H1 (cell line): ENCODE results near the gene JAKMIP3. TPM values are rescaled to one million over a fixed set of nuclear protein-coding genes. Genes with fewer than 3 reads are reported as not detected.
A peak's percentile ranks its signal among the peaks of the same experiment; 100 is the strongest.

Source experiments
- CTCF ChIA-PET: fragments of 300-600 bp; sonication (Branson Sonifier 250); formaldehyde crosslinking; loops from one replicate; lab custom pipeline; 2021; ENCODE audit not compliant: partially characterized antibody; lab: Charles Lee
- POLR2A ChIA-PET: fragments of 300-600 bp; sonication (Branson Sonifier 250); formaldehyde crosslinking; loops from one replicate; lab custom pipeline; 2021; ENCODE audit warnings: inconsistent platforms; ENCODE audit not compliant: partially characterized antibody; lab: Charles Lee
- DNase-seq, 2 experiments: peaks; one replicate each; pipeline versions ENCODE4 v3.0.0 to v3.0.0-alpha.2; 2010 to 2022; ENCODE audit warnings: low spot score in 2 of 2, low read depth in 1 of 2, mixed read lengths in 1 of 2
- FAIRE-seq: peaks from 2 replicates; lab custom pipeline; 2011; peaks lifted over from hg19 to GRCh38; lab: Jason Lieb, UNC
- H2AFZ ChIP-seq: 2 replicates; pipeline ENCODE4 v1.8.1; 2012; ENCODE audit warnings: low read length, inconsistent platforms
- H2AK5ac ChIP-seq: 2 replicates; pipeline ENCODE4 v1.6.1; 2013; ENCODE audit warnings: low read depth, low read length
- H2BK120ac ChIP-seq: replicated peaks from 2 replicates; pipeline ENCODE3; 2013; ENCODE audit warnings: low read depth, low read length, inconsistent platforms
- H2BK12ac ChIP-seq: 2 replicates; pipeline ENCODE4 v1.6.1; 2013; ENCODE audit warnings: low read depth, low read length
- H2BK15ac ChIP-seq: 2 replicates; pipeline ENCODE4 v1.6.1; 2013; ENCODE audit warnings: low read length
- H2BK20ac ChIP-seq: 2 replicates; pipeline ENCODE4 v1.6.1; 2013; ENCODE audit warnings: low read length
- H2BK5ac ChIP-seq: 2 replicates; pipeline ENCODE4 v1.6.1; 2013; ENCODE audit warnings: low read depth, low read length
- H3K14ac ChIP-seq: 2 replicates; pipeline ENCODE4 v1.6.1; 2013; ENCODE audit warnings: inconsistent platforms; ENCODE audit not compliant: insufficient read length
- H3K18ac ChIP-seq: 2 replicates; pipeline ENCODE4 v1.6.1; 2013; ENCODE audit warnings: low read length; ENCODE audit errors: extremely low read depth
- H3K23ac ChIP-seq: 2 replicates; pipeline ENCODE4 v1.6.1; 2013; ENCODE audit warnings: inconsistent platforms; ENCODE audit not compliant: insufficient read length
- H3K23me2 ChIP-seq: 2 replicates; pipeline ENCODE4 v1.6.1; 2013; ENCODE audit warnings: low read depth, low read length
- H3K27ac ChIP-seq: 2 replicates; pipeline ENCODE4 v1.6.1; 2011; ENCODE audit warnings: low read depth, low read length, inconsistent platforms
- H3K27me3 ChIP-seq, 4 experiments: replicated peaks in 1 of 4; 1 replicate in 1 of 4; 2 replicates in 3 of 4; pipeline versions ENCODE4 v1.6.1 to v1.8.1; 2011 to 2013; ENCODE audit warnings: low read length in 3 of 4, mild to moderate bottlenecking in 3 of 4, inconsistent platforms in 2 of 4, mixed read lengths in 2 of 4, moderate library complexity in 1 of 4; ENCODE audit not compliant: control insufficient read depth in 3 of 4, insufficient read depth in 3 of 4; ENCODE audit errors: extremely low read depth in 1 of 4
- H3K36me3 ChIP-seq, 4 experiments: 2 replicates each; pipeline versions ENCODE4 v1.6.1 to v1.8.1; 2011 to 2013; ENCODE audit warnings: mild to moderate bottlenecking in 4 of 4, low read length in 3 of 4, moderate library complexity in 2 of 4, control low read depth in 1 of 4, inconsistent platforms in 1 of 4; ENCODE audit not compliant: insufficient read depth in 4 of 4, control insufficient read depth in 2 of 4
- H3K4ac ChIP-seq: replicated peaks from 2 replicates; pipeline ENCODE3; 2013; ENCODE audit warnings: low read length, low read depth, mixed read lengths, inconsistent platforms; ENCODE audit not compliant: insufficient read length
- H3K4me1 ChIP-seq, 4 experiments: replicated peaks in 1 of 4; 1 replicate in 1 of 4; 2 replicates in 3 of 4; pipeline versions ENCODE4 v1.6.1 to v1.8.1; 2011 to 2013; ENCODE audit warnings: low read length in 3 of 4, inconsistent platforms in 2 of 4, mixed read lengths in 1 of 4; ENCODE audit not compliant: insufficient read depth in 4 of 4, control insufficient read depth in 3 of 4
- H3K4me2 ChIP-seq, 2 experiments: 2 replicates each; pipeline versions ENCODE4 v1.6.1 to v1.8.1; 2011 to 2013; ENCODE audit warnings: low read depth in 2 of 2, low read length in 2 of 2, control low read depth in 1 of 2, inconsistent platforms in 1 of 2, mild to moderate bottlenecking in 1 of 2; ENCODE audit not compliant: insufficient read depth in 1 of 2
- H3K4me3 ChIP-seq, 4 experiments: fragments of 200-600, 300-600 bp in 1 of 4; sonication (generic), shearing (Covaris generic), sonication (Bioruptor Twin) in 1 of 4; 2 replicates each; pipeline versions ENCODE4 v1.5.1 to v1.8.1; 2011 to 2016; ENCODE audit warnings: low read length in 4 of 4, low read depth in 3 of 4, control low read depth in 2 of 4, inconsistent platforms in 2 of 4, mild to moderate bottlenecking in 2 of 4, mixed read lengths in 1 of 4, moderate library complexity in 1 of 4; ENCODE audit not compliant: insufficient read depth in 2 of 4; ENCODE audit errors: extremely low read depth in 1 of 4
- H3K56ac ChIP-seq: replicated peaks from 2 replicates; pipeline ENCODE3; 2013; ENCODE audit warnings: low read depth, mild to moderate bottlenecking, mixed read lengths, low read length, inconsistent platforms; ENCODE audit not compliant: insufficient read length
- H3K79me1 ChIP-seq: 2 replicates; pipeline ENCODE4 v1.6.1; 2013; ENCODE audit warnings: low read depth, low read length, control low read depth
- H3K79me2 ChIP-seq, 2 experiments: 2 replicates each; pipeline versions ENCODE4 v1.6.1 to v1.8.1; 2012 to 2013; ENCODE audit warnings: low read length in 2 of 2, mild to moderate bottlenecking in 2 of 2, inconsistent platforms in 1 of 2; ENCODE audit not compliant: insufficient read depth in 2 of 2, control insufficient read depth in 1 of 2
- H3K9ac ChIP-seq, 4 experiments: replicated peaks in 1 of 4; 1 replicate in 1 of 4; 2 replicates in 3 of 4; pipeline versions ENCODE4 v1.6.1 to v1.8.1; 2011 to 2013; ENCODE audit warnings: low read depth in 3 of 4, low read length in 3 of 4, control low read depth in 2 of 4, mild to moderate bottlenecking in 2 of 4, moderate library complexity in 2 of 4, inconsistent platforms in 1 of 4; ENCODE audit errors: extremely low read depth in 1 of 4
- H3K9me3 ChIP-seq, 2 experiments: 2 replicates each; pipeline versions ENCODE4 v1.6.1 to v1.8.1; 2012 to 2013; ENCODE audit warnings: mild to moderate bottlenecking in 2 of 2, moderate library complexity in 2 of 2, control low read depth in 1 of 2, inconsistent platforms in 1 of 2, low read depth in 1 of 2, low read length in 1 of 2, mixed read lengths in 1 of 2; ENCODE audit not compliant: insufficient read depth in 2 of 2
- H4K20me1 ChIP-seq, 2 experiments: replicated peaks in 1 of 2; 2 replicates each; pipeline versions ENCODE3 to v1.8.1; 2011 to 2013; ENCODE audit warnings: inconsistent platforms in 2 of 2, low read length in 2 of 2, mild to moderate bottlenecking in 1 of 2; ENCODE audit not compliant: insufficient read depth in 2 of 2, control insufficient read depth in 1 of 2
- H4K5ac ChIP-seq: 2 replicates; pipeline ENCODE4 v1.6.1; 2013; ENCODE audit warnings: low read length, low read depth, mixed read lengths, inconsistent platforms; ENCODE audit not compliant: insufficient read length
- H4K8ac ChIP-seq: 2 replicates; pipeline ENCODE4 v1.8.0; 2013; ENCODE audit warnings: mild to moderate bottlenecking, moderate library complexity, low read length, inconsistent platforms; ENCODE audit not compliant: insufficient read depth; ENCODE audit errors: extremely low read depth
- H4K91ac ChIP-seq: replicated peaks from 2 replicates; pipeline ENCODE3; 2013; ENCODE audit warnings: low read length, mixed read lengths, inconsistent platforms; ENCODE audit not compliant: insufficient read length
- POLR2A ChIP-seq, 2 experiments: IDR thresholded peaks; 1 replicate in 1 of 2; 2 replicates in 1 of 2; pipeline ENCODE4 v1.6.1; 2011; ENCODE audit warnings: low read depth in 2 of 2, low read length in 2 of 2, mild to moderate bottlenecking in 2 of 2; ENCODE audit errors: control extremely low read depth in 1 of 2
- SIN3A ChIP-seq, 2 experiments: IDR thresholded peaks in 1 of 2; conservative IDR thresholded peaks in 1 of 2; 2 replicates each; pipeline ENCODE4 v1.6.1; 2011 to 2012; ENCODE audit warnings: low read length in 2 of 2, improper control_type of control experiment in 1 of 2, low read depth in 1 of 2, mild to moderate bottlenecking in 1 of 2
- WGBS, 2 experiments: shearing (Covaris generic) in 1 of 2; methylation state at CpG; one replicate each; pipeline versions ENCODE4 v1.1.6 to v1.1.7; 2013 to 2015; ENCODE audit warnings: low lambda C conversion rate in 2 of 2, mixed read lengths in 2 of 2, inconsistent platforms in 1 of 2, low coverage in 1 of 2, missing lambda C conversion rate in 1 of 2; ENCODE audit not compliant: insufficient replicate concordance in 2 of 2, insufficient coverage in 1 of 2, insufficient read length in 1 of 2; ENCODE audit errors: extremely low coverage in 1 of 2, missing lambda C conversion rate in 1 of 2; 5-methylcytosine and 5-hydroxymethylcytosine counted together
- polyA plus RNA-seq, 7 experiments: library from polyadenylated mRNA; depleted of rRNA in 3 of 7; stranded (reverse) in 5 of 7; unstranded in 2 of 7; fragments of >200 nt in 5 of 7; fragments of 200-250 nt in 2 of 7; gene quantifications; 1 replicate in 5 of 7; 2 replicates in 1 of 7; 4 replicates in 1 of 7; pipeline versions ENCODE4 v1.2.1 to v1.2.3, GENCODE V29; 2011 to 2013; ENCODE audit warnings: missing spikeins in 2 of 7, mixed read lengths in 2 of 7
- total RNA-seq: library from RNA; stranded (reverse); fragmentation: NEBNext Ultra II Directional; extraction: Animal tissue kit (Norgen Biotek cat#: 25700); gene quantifications from 2 replicates; pipeline ENCODE4 v1.2.1, GENCODE V29; 2021
- TF ChIP-seq, protein P1 (sequence below), 3 experiments: IDR thresholded peaks; 1 replicate in 2 of 3; 2 replicates in 1 of 3; pipeline versions ENCODE4 v1.5.1 to v1.6.1; 2011; ENCODE audit warnings: low read length in 3 of 3, mild to moderate bottlenecking in 3 of 3, inconsistent platforms in 2 of 3, low read depth in 1 of 3, moderate library complexity in 1 of 3; ENCODE audit not compliant: insufficient read depth in 1 of 3; ENCODE audit errors: control extremely low read depth in 1 of 3

The JAKMIP3 gene
- total and polyA plus RNA-seq, 2 of the 8 experiments (the other 6 are each of a cell fraction or from before 2014, with no cell fraction given), result 0.83 to 0.91 TPM

DNA sequence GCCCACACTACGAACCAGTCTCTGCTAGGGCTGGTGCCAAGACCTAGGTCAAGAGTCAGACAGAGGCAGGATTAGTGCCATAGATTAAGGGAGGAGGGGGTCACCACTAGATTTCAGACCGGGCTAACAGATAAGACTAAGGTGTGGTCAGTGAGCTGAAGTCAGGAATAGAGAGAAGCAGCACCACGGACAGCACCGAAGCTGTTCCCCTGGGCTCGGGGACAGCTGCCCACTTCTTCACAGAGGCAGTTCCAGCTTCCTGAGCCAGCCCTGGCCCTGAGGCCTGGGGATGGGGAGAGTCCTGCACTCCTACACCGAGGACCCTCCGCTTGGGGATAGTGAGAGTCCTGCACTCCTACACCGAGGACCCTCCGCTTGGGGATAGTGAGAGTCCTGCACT lies 11.2 kb upstream of the JAKMIP3 start:
- no peak overlapping the region for H3K4me3 ChIP-seq
- FAIRE-seq (no peak), DNase-seq (peak in 1 of 2 experiments; percentile 80)
- no peak overlapping the region for H3K27ac ChIP-seq
- CTCF ChIA-PET, result interaction anchor here (0.8 kb wide), 1 partner anchor 31 kb away, joined by 5 read pairs; no protein-coding TSS in a partner anchor
- H2BK120ac ChIP-seq, result no peak overlapping the region
- TF ChIP-seq POLR2A (IDR thresholded peaks at IDR 0.05; ENCODE audit: control extremely low read depth in 1 of 2, low read depth in 2 of 2, low read length in 2 of 2) (no peak), SIN3A (conservative IDR thresholded peaks at IDR 0.05 in 1 of 2, IDR thresholded peaks at IDR 0.05 in 1 of 2; ENCODE audit: low read depth in 1 of 2, low read length in 2 of 2) (peak; percentile 54 to 78; a peak in 2 of 4 replicates)
- TF ChIP-seq, protein P1, sequence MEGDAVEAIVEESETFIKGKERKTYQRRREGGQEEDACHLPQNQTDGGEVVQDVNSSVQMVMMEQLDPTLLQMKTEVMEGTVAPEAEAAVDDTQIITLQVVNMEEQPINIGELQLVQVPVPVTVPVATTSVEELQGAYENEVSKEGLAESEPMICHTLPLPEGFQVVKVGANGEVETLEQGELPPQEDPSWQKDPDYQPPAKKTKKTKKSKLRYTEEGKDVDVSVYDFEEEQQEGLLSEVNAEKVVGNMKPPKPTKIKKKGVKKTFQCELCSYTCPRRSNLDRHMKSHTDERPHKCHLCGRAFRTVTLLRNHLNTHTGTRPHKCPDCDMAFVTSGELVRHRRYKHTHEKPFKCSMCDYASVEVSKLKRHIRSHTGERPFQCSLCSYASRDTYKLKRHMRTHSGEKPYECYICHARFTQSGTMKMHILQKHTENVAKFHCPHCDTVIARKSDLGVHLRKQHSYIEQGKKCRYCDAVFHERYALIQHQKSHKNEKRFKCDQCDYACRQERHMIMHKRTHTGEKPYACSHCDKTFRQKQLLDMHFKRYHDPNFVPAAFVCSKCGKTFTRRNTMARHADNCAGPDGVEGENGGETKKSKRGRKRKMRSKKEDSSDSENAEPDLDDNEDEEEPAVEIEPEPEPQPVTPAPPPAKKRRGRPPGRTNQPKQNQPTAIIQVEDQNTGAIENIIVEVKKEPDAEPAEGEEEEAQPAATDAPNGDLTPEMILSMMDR (IDR thresholded peaks at IDR 0.05; ENCODE audit: control extremely low read depth in 1 of 3, insufficient read depth in 1 of 3, low read depth in 1 of 3, low read length in 3 of 3), result no peak
- TF ChIP-seq, all 59 proteins: peak for 1
- no peak overlapping the region for H3K9ac ChIP-seq
- H3K23me2 ChIP-seq, result no peaks in the 10 kb centered on the region
- no peak overlapping the region for H2BK15ac ChIP-seq
- no peak overlapping the region for H2AK5ac ChIP-seq
- H3K4ac ChIP-seq, result no peak overlapping the region
- H3K9me3 ChIP-seq, result peaks cover 15 to 20% of the 10 kb centered on the region in 2 experiments
- H4K8ac ChIP-seq, result no peak overlapping the region
- POLR2A ChIA-PET, result interaction anchor here (0.6 kb wide), 1 partner anchor 9 kb away, joined by 3 read pairs; no protein-coding TSS in a partner anchor
- H3K14ac ChIP-seq, result no peak overlapping the region
- H4K20me1 ChIP-seq, result no peaks in the 10 kb centered on the region
- H4K91ac ChIP-seq, result no peak overlapping the region
- H3K23ac ChIP-seq, result no peak overlapping the region
- H2AFZ ChIP-seq, result no peak overlapping the region
- H3K4me2 ChIP-seq, result no peak overlapping the region
- H3K18ac ChIP-seq, result no peak overlapping the region
- H2BK5ac ChIP-seq, result no peak overlapping the region
- H2BK20ac ChIP-seq, result no peak overlapping the region
- 84% methylated on average over 9 of the region's 9 CpGs; no CpG with 5 or more reads in 1 of the 2 experiments for WGBS, 2 experiments
- no peaks in the 10 kb centered on the region for H3K27me3 ChIP-seq
- no peaks in the 10 kb centered on the region for H3K79me2 ChIP-seq
- H3K79me1 ChIP-seq, result no peaks in the 10 kb centered on the region
- H3K36me3 ChIP-seq, result no peaks in the 10 kb centered on the region
- H3K4me1 ChIP-seq, result no peaks in the 10 kb centered on the region
- H3K56ac ChIP-seq, result no peak overlapping the region
- H2BK12ac ChIP-seq, result no peak overlapping the region
- H4K5ac ChIP-seq, result no peak overlapping the region
